Measurements from ENCODE around the gene KIRREL3.

GRCh38 chr11:126451211-126451802 lies 549.3 kb downstream of the KIRREL3 start:
- TF ChIP-seq CTCF (conservative IDR thresholded peaks at IDR 0.05) (no peak), ZFX (IDR thresholded peaks at IDR 0.05) (no peak)
